NOMO-1 treated with DMSO at 0.1 percent for 48 hours (cell line): ENCODE results near the gene IGFL2.
"Not testable (repeated sequence)": the region's sequence is repeated elsewhere in the genome, so short reads cannot be mapped to it uniquely, and the experiment has no call there.

ENCODE experiments used
- DNase-seq: peaks from one replicate; lab custom pipeline; 2025; ENCODE audit not compliant: unreplicated experiment; lab: John Stamatoyannopoulos, UW

IGFL2 gene

DNA sequence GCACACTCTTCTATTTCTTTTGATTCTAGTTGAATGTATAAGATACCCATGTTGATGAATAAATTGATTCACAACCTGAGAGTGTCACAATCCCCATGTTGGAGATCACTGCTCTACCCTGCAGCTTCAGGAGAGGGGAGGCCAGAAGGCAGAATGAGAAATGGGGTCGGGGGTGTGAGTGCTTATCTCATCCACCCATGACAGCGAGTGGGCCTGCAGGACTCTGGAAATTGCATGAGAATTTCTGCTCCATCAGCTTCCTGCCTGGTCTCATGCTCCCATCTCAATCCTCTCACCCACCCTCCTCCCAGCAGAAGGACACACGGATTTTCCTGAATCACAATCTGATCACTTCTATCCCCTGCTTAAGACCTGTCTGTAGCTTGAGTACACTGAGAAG, 58.6 kb downstream of the IGFL2 start:
- DNase-seq = no peak

- not testable (repeated sequence) for DNase-seq
Observed at GRCh38 chr19:46207858-46208257, 59.8 kb downstream of the IGFL2 start.

DNA sequence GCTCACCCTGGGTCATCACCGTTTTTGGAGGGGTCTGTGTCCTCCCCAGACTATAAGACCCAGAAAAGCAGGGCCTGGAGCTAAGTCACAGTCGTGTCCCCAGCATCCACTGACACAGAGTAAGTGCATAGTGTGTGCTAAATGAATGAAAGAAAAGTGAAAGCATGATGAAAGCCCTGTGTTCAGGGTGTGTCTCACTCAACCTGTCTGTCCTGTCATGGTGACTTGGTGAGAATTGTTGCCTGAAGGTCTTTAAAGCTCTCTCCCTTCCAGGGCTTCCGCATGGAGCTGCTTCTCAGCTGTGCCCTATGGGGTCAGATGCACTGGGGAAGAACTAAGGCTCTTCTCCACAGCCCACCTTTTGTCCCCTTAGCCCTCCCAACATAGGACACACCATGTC, 61.0 kb downstream of the IGFL2 start:
- no peak for DNase-seq

- no peak for DNase-seq
Observed at GRCh38 chr19:46209472-46209871, 61.4 kb downstream of the IGFL2 start.

- no peak for DNase-seq
Observed at GRCh38 chr19:46210669-46211068, 62.6 kb downstream of the IGFL2 start.
